HG02571 (cell line): ENCODE measurements around the gene GLRX.
"Not testable (repeated sequence)": the region's sequence is repeated elsewhere in the genome, so short reads cannot be mapped to it uniquely, and the experiment has no call there.

ENCODE experiments used
- ATAC-seq: cut with Tn5 transposase; IDR thresholded peaks from one replicate; pipeline ENCODE4 v1.9.1; 2021; ENCODE audit warnings: mild to moderate bottlenecking, moderate library complexity; ENCODE audit not compliant: unreplicated experiment

GLRX gene

DNA sequence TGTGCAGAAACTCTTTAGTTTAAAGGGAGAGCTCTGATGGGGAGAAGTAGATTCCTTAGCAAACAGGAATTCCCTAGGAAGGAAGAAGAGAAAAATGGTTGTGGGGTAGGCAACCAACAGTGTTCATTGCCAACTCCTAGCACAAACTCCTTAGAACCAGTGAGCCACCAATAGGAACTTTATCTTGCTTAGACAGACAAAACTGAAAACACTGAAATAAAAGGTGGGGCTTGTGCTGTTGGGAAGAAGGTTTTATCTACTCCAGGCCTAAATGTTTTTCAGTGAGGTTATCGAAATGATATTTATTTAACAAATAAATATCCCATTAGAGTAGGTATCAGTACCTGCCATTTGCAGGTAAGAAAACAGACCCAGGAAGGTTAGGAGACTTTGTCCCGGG is 7.7 kb upstream of the GLRX start:
- no peak for ATAC-seq

DNA sequence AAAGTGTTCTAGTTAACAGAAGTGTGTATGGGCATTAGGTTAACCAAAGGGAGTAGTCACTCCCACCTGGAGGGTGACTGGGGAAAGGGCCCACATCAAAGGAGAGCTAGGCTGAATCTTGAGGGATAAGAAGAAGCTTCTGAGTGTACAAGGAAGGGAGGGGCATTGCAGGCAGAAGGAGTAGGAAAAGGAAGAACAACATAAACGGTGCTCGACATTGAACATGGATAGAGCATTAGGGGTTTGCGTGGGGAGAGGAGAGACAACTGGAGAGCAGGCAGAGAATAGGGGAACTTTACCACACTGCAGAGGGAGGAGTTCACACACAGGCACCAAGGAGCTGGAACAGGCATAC is 5.3 kb upstream of the GLRX start:
- no peak for ATAC-seq

DNA sequence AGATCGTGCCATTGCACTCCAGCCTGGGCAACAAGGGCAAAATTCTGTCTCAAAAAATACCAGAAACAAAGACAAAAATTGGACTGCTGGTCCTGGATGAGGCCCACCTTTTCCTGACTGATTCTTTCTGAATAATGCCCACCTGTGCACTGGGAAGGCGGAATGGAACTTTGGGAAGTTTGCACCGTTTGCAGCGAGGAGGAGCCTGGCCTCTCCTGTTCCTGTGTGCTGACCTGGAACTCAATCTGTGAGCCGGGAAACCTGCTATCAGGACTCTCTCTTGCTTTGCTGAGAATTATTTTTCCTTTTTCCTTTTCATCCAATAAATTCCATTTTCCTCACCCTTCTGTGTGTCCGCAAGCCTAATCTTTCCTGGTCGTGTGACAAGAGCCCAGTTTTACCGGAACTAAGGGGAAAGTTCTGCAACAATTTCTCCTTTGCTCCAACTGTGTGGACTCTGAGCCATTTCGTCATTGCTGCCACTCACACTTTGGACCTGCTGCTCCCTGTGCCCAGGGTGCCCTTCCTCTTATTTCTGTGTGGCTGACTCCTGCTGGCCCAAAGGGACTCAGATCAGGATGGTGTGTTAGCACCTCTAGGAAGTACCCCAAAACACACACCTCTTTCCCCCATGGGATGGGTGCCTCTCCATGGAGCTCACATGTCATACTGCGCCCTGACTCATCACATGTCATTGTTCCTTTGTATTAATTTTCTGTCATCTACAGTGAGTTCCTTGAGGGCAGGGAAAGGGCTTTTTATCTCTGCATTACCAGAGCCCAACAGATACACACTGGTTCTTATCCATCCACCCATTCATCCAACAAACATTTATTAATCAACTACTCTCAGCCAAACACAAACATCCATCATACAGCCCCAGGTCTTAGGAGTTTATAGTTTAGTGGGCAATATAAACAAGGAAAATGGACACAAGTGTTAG is 4.7 kb upstream of the GLRX start:
- ATAC-seq: no peak

DNA sequence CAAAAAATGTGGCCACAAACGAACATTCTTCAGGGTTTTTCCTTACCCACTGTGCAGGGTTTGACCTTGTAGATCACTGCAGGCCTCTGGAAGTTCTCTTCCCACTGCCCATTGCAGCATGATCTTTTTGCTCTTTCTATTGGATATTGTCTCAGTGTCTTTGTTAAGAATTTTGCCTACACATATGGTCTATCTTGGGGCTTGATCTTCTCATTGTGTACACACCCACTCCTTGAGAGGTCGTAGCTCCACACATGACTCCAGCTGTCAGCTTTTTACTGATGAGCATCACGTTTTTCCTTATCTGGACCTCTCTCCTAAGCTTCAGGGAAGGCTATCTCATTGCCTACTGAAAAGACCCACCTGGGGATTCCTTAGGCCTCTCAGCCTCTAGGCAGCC is 3.0 kb upstream of the GLRX start:
- no peak for ATAC-seq

DNA sequence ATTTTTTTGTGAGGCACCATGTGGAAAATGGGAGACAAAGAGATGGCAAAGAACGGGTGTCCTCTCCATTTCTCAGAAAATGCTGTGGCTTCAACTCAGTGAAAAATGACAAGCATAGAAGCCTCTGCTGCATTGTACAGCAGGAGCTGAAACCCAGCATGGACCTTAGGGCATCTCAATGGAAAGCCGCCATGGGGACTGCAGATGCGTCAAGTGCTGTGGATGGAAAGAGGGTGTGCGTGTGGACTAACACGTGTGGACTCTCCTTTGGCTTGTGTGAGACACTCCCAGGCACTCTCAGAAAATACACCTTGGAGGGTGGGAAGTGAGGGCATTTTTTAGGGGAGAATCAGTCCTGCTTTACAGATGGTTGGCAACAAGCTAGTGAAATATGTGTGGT is 2.2 kb upstream of the GLRX start:
- ATAC-seq: no peak

DNA sequence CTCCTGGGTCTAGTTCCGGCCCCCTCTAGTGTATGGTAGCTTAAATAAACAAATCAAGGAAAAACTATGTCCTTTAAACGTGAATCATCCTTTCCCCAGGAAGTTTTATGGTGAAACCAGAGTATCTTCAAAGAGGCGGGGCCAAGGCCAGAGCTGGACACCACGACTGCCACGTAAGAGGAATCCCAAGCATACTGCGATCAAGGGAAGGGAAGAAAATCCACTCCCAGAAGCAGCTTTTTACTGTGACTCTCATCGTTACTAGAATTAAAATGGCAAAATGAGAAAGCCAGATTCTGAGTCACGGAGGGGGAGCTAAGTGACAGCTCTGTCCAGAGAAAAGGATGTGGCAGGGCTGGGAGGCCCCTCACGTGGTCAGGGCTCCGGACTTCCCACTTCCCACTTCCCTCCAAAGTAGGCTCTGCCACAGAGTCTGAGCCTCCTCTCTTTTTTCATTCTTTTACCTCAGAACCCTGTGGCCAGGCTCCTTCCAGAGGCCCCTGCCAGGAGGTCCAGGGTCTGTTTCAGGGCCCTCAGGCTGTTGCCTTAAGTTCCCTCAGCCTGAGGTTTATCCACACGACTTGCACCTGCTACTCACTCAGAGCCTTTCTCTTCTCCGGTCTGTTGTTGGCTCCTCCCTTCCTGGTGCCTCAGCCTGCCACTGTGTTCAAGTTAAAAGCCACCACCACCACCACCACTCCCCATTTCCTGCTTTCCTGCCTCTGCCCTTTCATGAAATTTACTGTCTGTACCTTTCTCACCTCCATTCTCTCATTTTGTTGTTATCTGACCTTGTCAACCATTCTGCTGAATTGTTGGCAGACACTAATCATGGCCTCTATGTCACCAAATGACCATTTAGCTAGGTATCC is 1.4 kb upstream of the GLRX start:
- peak; percentile 45 for ATAC-seq

DNA sequence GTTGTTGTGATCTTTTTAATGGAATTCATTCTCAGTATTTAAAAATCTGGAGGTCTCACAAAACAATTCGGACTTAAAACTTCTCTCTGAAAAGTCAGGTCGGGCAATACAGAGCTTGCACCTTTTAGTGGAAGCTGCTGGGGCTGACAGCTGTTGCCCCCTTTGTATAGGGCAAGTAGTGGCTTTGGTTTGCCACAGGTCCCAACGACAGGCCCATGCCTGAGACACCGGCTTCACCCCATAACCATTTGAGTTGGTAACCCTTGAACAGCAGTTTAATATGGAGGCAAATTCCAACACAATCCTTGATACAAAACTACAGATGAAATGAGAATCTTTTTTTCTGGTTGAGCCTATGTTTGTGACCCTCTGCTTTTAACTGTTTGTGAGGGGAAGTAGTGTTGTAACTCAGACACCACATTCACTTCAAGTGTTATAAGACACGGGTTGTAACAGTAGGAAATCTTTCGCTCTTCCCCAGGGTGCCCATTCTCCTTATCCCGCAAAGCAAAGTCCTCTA is 752 bp upstream of the GLRX start:
- ATAC-seq: no peak

DNA sequence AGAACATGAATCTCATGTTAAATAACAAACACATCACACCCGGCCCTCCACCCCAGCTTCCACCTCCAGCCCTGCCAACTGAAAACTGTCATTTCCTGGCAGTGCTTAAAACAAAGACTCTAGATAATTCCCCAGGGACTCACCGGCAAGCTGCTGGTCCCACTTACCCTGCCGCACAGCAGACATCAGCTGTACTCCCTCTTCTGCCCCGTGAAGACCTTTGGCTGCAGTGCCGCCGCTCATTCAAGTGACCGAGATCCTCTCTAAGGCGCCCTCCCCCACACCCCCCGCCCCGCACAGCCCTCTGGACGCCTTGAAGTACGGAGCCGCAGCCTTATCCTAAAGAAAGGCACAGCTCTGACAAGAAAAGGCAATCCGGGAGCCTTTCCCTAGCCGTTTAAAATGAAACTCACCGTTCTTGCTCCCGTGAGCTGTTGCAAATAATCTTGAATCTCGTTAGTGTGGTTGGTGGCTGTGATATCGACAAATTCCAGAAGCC is 434 bp downstream of the GLRX start:
- ATAC-seq: peak; percentile 31

DNA sequence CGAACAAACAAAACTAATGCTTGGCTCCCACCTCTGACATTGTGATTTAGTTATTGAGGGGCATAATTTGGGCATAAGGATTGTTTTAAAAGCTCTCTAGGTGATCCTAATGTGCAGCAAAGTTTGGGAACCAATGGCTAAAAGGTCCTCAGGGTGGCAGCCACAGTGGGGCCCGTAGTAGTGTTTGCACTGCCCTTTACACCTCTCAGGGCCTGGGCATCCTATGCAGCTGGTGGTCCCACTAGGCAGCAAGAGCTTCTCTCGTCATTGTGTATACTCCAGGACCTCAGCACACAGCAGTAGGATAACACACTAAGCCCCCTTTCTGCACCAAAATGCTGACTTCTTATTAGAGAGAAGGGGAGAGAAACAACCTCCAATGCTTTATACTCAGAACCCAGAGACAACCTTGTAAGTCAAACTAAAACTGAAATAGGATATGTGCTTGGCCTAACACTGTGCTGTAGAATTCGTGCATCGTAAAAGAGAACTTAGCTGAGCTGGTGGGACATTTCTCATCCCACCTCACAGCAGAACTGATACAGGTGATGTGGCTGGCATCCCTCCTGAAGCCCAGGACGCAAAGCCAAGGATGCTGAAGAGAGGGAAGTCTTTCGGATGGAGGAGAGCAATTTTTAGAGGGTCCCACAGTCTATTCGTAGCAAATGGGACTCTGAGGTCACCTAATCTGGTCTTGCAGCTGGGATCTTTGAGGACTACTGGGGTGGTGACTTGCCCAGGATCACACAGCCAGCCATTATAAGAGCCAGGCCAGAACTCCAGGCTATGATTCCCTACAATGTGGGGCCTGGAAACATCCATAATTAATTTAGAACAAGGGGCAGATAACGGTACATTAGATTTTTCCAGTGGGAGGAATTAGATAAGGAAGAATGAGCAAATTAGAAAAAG is 1.2 kb downstream of the GLRX start:
- ATAC-seq: no peak

DNA sequence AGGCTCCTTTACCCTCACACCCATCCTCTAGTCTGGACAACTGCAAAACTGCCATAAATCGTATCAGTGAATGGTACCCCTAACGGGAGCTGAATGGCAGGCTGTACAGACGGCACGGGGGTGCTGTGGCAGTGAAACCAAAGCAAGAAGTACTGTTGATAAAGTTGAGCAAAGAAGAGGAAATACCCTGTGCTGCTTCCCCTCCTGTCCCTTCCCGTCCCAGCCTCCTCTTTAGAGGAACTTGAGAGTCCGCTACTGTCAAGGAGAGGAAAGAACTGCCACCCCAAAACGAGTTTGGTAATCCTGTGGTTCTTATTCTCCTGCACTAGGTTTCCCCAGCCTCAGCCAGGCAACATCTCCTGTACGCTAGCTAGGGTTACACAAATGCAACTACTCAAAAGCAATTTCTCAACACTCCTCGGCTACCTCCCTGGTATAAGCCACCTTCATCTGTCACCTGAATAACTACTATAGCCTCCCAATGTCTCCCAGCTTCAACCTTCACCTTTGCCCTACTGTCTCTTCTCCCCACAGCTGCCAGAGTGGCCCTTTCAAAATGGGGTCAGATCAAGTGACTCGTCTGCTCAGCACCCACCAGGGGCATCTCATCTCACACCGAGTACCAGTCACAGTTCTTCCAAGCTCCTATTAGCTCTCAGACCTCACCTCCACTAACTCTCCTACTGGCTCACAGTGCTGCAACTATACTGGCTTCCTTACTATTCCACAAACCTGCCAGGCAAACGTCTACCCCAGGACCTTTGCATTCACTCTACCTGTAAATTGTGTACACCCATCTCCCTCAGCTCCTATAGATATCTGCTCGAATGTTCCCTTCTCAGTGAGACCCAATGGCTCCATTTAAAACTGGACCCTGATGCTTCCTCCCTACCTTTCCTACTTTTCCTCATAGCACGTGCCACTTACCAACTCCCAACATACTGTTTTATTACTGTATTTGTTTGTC is 4.1 kb downstream of the GLRX start:
- ATAC-seq: no peak

DNA sequence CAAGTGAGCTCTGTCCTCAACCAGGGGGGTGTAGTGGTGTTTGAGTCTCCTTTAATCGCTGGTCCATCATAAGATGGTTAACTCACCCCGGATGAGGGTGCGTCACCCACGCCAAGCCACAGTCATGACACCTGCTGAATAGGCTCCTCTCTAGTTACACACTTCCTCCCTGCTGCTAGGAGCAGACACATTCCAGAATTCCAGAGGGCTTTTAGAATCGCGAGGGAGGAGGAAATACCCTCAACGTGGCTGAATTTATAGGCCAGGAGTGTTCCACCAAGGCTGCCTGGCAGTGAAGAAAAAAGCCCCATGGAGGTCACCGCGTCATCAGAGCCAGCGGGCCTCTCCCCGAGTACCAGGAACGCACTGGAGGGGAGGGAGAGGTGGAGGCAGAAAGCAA is 5.1 kb downstream of the GLRX start:
- no peak for ATAC-seq

DNA sequence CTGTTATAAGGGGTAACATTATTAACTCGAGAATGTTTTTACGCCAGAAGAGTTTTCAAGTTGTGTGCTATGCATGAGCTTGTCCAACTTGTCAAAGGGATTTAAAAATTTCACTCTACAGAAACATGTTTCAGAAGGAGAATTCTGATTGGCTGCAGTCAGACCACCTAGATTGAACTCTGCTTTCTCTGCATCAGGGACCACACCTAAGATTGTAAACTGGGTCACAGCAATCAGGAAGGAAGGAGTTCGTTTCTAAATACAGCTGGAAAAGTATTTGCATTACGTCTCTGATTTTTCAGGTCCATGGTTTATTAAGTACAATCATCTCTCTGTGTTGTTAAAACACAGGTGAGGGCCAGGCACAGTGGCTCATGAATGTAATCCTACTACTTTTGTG is 5.8 kb downstream of the GLRX start:
- ATAC-seq: no peak

DNA sequence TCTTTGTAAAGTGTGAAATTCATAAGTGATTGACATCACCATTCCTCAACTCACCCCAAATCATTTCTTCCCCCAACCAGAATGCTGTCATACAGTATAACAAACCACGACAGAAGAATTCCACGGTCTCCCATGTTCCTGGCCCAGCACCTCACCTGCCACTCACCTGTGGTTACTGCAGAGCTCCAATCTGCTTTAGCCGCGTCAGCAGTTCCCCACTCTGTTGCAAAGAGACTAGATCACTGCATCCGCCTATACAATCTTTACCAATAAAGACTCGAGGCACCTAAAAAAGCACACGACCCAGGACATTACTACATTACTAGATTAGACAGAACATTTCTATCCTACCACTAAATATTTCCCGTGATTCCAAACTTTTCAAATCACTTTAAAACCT is 6.2 kb downstream of the GLRX start:
- ATAC-seq: no peak

DNA sequence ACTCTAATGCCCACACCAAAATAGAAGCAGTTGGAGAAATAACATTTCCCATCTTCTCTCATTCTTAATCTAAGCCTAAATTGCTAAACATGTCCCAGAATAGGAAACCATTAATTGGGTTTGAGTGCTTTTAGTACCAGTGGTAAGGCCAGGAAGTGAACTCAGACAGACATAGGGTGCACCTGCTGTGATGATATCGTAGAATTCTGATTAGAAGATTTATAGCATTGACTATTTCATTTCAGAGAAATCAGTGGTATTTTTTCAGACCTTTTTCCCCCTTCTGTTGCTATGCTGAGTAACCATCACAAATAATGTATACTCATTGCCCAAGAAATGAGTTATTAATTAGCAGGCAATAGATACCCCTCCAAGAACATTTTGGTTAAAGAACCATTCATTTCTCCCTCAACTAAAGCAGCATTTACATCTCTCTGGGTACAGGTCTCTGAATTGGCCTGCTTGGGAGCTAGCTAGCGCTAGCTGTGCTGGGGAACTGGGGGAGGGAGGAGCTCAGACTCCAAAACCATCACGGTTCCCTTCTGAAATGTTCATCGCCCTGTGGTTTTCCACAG is 7.3 kb downstream of the GLRX start:
- ATAC-seq: no peak

DNA sequence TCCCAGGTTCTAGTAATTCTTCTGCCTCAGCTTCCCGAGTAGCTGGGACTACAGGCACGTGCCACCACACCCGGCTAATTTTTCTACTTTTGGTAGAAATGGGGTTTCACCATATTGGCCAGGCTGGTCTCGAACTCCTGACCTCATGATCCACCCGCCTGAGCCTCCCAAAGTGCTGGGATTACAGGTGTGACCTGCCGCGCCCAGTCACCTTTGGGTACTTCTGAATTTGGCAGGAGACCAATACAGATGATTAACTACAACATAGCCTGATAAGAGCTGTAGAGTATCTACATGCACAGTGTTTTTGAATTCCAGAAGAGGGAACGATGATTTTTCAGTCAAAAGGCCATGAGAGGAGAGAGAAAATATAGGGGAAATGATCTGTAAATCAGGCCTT is 9.5 kb downstream of the GLRX start:
- not testable (repeated sequence) for ATAC-seq

DNA sequence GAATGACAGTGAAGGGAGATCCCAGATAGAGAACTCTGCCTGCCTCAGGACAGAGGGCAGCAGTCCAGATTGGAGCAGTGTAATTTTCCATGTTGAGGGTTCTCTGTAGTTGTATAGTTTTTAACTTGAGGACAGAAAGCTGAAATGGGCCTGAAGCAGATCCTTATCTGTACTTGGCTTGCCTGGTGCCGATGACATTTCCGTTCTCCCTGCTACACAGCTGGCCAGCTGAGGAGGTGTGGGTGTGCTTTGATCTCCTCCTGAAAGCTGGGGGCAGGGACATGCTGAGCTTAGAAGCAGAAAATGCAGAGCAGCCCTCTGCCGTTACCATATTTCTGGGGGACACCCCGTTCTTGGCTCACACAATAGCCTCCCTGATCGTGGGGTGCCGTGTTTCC is 10.5 kb downstream of the GLRX start:
- ATAC-seq: no peak

DNA sequence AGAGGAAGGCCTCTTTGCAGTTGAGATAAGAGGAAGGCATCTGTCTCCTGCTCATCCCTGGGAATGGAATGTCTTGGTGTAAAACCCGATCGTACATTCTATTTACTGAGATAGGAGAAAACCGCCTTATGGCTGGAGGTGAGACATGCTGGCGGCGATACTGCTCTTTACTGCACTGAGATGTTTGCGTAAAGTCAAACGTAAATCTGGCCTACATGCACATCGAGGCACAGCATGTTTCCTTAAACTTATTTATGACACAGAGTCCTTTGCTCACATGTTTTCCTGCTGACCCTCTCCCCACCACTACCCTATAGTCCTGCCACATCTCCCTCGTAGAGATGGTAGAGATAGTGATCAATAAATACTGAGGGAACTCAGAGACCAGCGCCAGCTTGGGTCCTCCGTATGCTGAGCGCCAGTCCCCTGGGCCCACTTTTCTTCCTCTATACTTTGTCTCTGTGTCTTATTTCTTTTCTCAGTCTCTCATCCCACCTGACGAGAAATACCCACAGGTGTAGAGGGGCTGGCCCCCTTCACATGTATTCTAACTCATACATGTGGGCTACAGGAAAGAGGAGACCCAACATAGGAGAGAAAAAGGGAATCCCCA is 11.0 kb downstream of the GLRX start:
- not testable (repeated sequence) for ATAC-seq

DNA sequence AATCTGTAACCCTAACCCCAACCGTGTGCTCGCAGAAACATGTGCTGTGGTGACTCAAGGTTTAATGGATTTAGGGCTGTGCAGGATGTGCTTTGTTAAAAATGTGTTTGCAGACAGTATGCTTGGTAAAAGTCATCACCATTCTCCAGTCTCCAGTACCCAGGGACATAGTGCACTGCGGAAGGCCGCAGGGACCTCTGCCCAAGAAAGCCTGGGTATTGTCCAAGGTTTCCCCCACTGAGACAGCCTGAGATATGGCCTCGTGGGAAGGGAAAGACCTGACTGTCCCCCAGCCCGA is 11.5 kb downstream of the GLRX start:
- not testable (repeated sequence) for ATAC-seq
